PC-3 (cell line): ENCODE measurements around the gene C20orf173.

Experiments used
- EZH2phosphoT487 ChIP-seq: fragments of 300-600 bp; sonication (generic); IDR thresholded peaks from 2 replicates; pipeline ENCODE4 v1.6.1; 2018; ENCODE audit warnings: mild to moderate bottlenecking, antibody characterized with exemption, low read length, borderline replicate concordance
- TF ChIP-seq, protein P1 (sequence below): fragments of 300-600 bp; sonication (generic); conservative IDR thresholded peaks from 2 replicates; pipeline ENCODE4 v1.5.1; 2017; ENCODE audit warnings: antibody characterized with exemption, low read depth, mild to moderate bottlenecking, low read length

DNA sequence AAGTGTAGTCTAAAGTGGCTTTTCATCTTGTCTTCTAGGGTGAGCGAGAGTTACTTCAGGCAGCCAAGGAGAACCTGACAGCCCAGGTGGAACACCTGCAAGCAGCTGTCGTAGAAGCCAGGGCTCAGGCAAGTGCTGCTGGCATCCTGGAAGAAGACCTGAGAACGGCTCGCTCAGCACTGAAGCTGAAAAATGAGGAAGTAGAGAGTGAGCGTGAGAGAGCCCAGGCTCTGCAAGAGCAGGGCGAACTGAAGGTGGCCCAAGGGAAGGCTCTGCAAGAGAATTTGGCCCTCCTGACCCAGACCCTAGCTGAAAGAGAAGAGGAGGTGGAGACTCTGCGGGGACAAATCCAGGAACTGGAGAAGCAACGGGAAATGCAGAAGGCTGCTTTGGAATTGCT, 27.1 kb downstream of the C20orf173 start:
- TF ChIP-seq EZH2phosphoT487 = no peak
- TF ChIP-seq, protein P1, sequence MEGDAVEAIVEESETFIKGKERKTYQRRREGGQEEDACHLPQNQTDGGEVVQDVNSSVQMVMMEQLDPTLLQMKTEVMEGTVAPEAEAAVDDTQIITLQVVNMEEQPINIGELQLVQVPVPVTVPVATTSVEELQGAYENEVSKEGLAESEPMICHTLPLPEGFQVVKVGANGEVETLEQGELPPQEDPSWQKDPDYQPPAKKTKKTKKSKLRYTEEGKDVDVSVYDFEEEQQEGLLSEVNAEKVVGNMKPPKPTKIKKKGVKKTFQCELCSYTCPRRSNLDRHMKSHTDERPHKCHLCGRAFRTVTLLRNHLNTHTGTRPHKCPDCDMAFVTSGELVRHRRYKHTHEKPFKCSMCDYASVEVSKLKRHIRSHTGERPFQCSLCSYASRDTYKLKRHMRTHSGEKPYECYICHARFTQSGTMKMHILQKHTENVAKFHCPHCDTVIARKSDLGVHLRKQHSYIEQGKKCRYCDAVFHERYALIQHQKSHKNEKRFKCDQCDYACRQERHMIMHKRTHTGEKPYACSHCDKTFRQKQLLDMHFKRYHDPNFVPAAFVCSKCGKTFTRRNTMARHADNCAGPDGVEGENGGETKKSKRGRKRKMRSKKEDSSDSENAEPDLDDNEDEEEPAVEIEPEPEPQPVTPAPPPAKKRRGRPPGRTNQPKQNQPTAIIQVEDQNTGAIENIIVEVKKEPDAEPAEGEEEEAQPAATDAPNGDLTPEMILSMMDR = no peak
